ENCODE results near the gene GADD45B.

- TF ChIP-seq POLR2A (IDR thresholded peaks at IDR 0.05), result no peak
- TF ChIP-seq EP300 (IDR thresholded peaks at IDR 0.05), result no peak
- TF ChIP-seq POLR2AphosphoS5 (IDR thresholded peaks at IDR 0.05), result no peak
- TF ChIP-seq CTCF (IDR thresholded peaks at IDR 0.05), result no peak
Observed at GRCh38 chr19:2436926-2437325, 39.0 kb upstream of the GADD45B start.

Data from stomach (tissue), 4 donors.